Measurements from ENCODE around the gene MN1. TPM values are rescaled to one million over a fixed set of nuclear protein-coding genes. Genes with fewer than 3 reads are reported as not detected.

MN1 gene
- total RNA-seq, 3 donors from 2014 or later = 2.0 to 4.7 (median 3.2) TPM

GRCh38 chr22:27711756-27712155 lies 89.8 kb downstream of the MN1 start:
- TF ChIP-seq POLR2A (IDR thresholded peaks at IDR 0.05) = no peak
- TF ChIP-seq CTCF (IDR thresholded peaks at IDR 0.05) = no peak
- TF ChIP-seq POLR2AphosphoS5 (IDR thresholded peaks at IDR 0.05) = no peak
- Histone ChIP-seq H3K27me3 (peaks cover 0 to 10% of the 10 kb centered on the region in 2 donors), H3K36me3 (no peaks in the 10 kb centered on the region), H3K27ac (no peak overlapping the region), H3K9me3 (peaks cover 0 to 3% of the 10 kb centered on the region in 2 donors), H3K4me3 (no peak overlapping the region), H3K4me1 (no peaks in the 10 kb centered on the region)
- intact Hi-C loops (cut with DNase I; ENCODE audit: low total_unique reads) = no loop called here
- no peak for DNase-seq (ENCODE audit: low spot score in 2 of 2)

DNA sequence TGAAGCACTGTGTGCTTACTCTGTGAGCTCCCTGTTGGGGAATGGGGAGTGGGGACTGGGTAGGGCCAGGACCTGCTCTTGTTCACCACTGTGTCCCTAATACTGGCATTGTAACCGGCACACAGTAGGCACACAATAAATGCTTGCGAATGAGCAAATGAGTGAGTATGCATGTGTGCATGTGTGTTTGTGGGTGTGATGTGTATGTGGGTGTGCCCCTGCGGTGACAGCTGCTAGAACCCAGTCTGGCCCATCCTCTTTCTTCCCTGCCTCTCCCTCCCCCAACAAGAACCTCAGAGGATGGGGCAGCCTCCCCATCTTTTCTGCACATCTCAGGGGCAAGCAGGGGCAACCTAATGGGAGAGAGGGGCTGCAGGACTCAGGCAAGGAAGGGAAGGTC lies 90.5 kb downstream of the MN1 start:
- no peaks in the 10 kb centered on the region for H3K36me3 ChIP-seq
- H3K27me3 ChIP-seq = peaks cover 0 to 9% of the 10 kb centered on the region in 2 donors
- DNase-seq (ENCODE audit: low spot score in 2 of 2) = no peak
- H3K9me3 ChIP-seq = peaks cover 0 to 2% of the 10 kb centered on the region in 2 donors
- no peak overlapping the region for H3K4me3 ChIP-seq
- H3K27ac ChIP-seq = no peak overlapping the region
- intact Hi-C loops (cut with DNase I; ENCODE audit: low total_unique reads) = no loop called here
- no peaks in the 10 kb centered on the region for H3K4me1 ChIP-seq
- no peak for TF ChIP-seq CTCF (IDR thresholded peaks at IDR 0.05)
- TF ChIP-seq POLR2A (IDR thresholded peaks at IDR 0.05) = no peak
- no peak for TF ChIP-seq POLR2AphosphoS5 (IDR thresholded peaks at IDR 0.05)

DNA sequence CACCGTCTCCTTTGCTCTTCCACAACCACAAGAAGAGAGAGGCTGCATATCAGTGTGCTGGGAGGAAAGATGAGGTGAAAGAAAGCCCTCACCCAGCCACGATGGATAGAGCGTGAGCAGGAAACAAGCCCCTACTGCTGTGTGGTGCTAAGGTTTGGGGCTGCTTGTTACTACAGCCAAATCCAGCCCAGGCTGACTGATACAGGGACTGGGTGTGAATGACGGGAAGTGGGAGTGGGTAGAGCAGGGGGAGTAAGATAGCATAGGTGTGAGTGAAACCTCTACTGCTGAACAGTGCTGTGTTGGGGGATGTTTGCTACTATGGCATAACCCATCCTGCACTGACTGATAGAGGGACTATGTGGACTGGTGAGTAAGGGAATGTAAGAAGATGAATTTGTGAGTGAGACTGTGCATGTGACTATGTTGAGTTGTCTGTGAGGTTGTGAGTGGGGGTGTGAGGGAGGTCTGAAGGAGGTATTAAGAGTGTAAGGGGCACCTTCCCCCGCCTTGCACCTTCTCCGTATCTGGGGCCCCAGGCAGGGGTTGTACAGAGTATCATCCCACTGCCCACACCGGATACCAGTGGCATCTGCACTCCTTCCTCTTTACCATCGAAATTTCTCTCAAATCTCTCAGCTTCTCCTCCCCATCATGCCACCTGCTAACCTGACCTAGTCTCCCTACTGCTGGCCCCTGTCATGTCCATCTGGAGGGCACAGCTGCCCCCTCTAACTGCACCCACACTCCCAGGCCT lies 91.5 kb downstream of the MN1 start:
- intact Hi-C loops (cut with DNase I; ENCODE audit: low total_unique reads) = no loop called here
- H3K4me3 ChIP-seq = no peak overlapping the region
- TF ChIP-seq CTCF (IDR thresholded peaks at IDR 0.05) (no peak), POLR2A (IDR thresholded peaks at IDR 0.05) (no peak), POLR2AphosphoS5 (IDR thresholded peaks at IDR 0.05) (no peak)
- no peak for DNase-seq (ENCODE audit: low spot score in 2 of 2)
- H3K27me3 ChIP-seq = no peaks in the 10 kb centered on the region
- no peaks in the 10 kb centered on the region for H3K9me3 ChIP-seq
- H3K27ac ChIP-seq = no peak overlapping the region
- no peaks in the 10 kb centered on the region for H3K36me3 ChIP-seq
- no peaks in the 10 kb centered on the region for H3K4me1 ChIP-seq

DNA sequence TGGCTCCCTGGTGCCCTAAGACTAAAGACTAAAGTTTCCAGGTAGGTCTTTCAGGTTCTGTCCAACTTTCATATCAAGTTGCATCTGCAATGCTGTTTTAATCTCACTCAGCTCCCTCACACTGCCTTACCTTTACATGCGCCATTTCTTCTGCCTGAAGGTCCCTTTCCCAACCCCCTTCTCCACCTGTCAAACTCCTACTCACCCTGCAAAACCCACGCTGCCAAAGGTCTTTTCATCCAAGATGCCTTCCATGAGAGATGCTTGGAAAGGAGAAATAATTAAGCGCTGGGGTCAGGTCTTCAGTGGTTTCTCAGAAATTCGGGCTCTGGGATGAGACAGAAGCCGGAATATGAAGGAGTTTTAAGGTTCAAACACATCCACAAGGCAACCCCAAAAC lies 95.1 kb downstream of the MN1 start:
- intact Hi-C loops (cut with DNase I; ENCODE audit: low total_unique reads) = no loop called here
- H3K27ac ChIP-seq = no peak overlapping the region
- no peak overlapping the region for H3K4me3 ChIP-seq
- H3K9me3 ChIP-seq = peaks cover 0 to 8% of the 10 kb centered on the region in 2 donors
- DNase-seq (ENCODE audit: low spot score in 2 of 2) = no peak
- H3K27me3 ChIP-seq = no peaks in the 10 kb centered on the region
- H3K36me3 ChIP-seq = no peaks in the 10 kb centered on the region
- H3K4me1 ChIP-seq = no peaks in the 10 kb centered on the region
- TF ChIP-seq CTCF (IDR thresholded peaks at IDR 0.05) = no peak
- TF ChIP-seq POLR2A (IDR thresholded peaks at IDR 0.05) = no peak
- TF ChIP-seq POLR2AphosphoS5 (IDR thresholded peaks at IDR 0.05) = no peak

GRCh38 chr22:27705408-27706080 lies 96.0 kb downstream of the MN1 start:
- DNase-seq (ENCODE audit: low spot score in 2 of 2) = no peak
- peaks cover 0 to 8% of the 10 kb centered on the region in 2 donors for H3K9me3 ChIP-seq
- no peak overlapping the region for H3K27ac ChIP-seq

More at GRCh38 chr22:27705408-27706080, 96.0 kb downstream of the MN1 start:
- H3K27me3 ChIP-seq = no peaks in the 10 kb centered on the region
- H3K36me3 ChIP-seq = no peaks in the 10 kb centered on the region
- H3K4me3 ChIP-seq = no peak overlapping the region
- intact Hi-C loops (cut with DNase I; ENCODE audit: low total_unique reads) = no loop called here
- TF ChIP-seq POLR2AphosphoS5 (IDR thresholded peaks at IDR 0.05) = no peak
- TF ChIP-seq POLR2A (IDR thresholded peaks at IDR 0.05) = no peak
- no peak for TF ChIP-seq CTCF (IDR thresholded peaks at IDR 0.05)
- no peaks in the 10 kb centered on the region for H3K4me1 ChIP-seq

All from breast epithelium (tissue), 4 donors.